ENCODE data around the gene GPRASP1.

The GPRASP1 gene

GRCh38 chrX:102697494-102697893 lies 46.2 kb downstream of the GPRASP1 start:
- DNase-seq (ENCODE audit: low spot score) = no peak
